GM12872 (cell line): Measurements from ENCODE around the gene ZNF543.

ENCODE experiments used
- TF ChIP-seq, protein P1 (sequence below): IDR thresholded peaks from 3 replicates; pipeline ENCODE4 v1.5.1; 2011; ENCODE audit warnings: low read depth, mild to moderate bottlenecking, low read length, moderate library complexity; ENCODE audit not compliant: insufficient read depth

Gene ZNF543

DNA sequence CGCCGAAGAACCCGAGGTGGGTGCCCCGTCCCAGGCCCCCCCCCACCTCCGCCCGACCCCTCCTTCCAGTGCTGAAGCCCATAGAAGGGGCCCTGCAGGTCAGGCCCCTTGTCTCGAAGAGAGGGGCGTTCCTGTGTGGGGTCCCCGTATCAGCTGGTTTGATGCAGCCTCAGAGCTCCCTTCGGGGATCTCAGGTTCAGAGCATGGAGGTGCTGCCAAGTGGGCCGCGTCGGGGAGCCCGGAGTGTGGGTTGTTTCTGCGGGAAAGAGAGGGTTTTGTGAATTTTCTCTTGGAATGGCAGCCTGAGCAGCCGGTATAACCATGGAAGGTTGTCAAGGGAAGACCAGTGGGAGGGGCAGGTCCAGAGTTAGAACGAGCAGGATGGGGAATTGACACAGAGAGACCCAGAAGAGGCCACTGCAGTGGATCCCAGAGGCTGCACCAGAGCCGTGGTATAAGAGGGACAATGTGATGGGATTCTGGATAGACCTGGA is 43.5 kb downstream of the ZNF543 start:
- TF ChIP-seq, protein P1, sequence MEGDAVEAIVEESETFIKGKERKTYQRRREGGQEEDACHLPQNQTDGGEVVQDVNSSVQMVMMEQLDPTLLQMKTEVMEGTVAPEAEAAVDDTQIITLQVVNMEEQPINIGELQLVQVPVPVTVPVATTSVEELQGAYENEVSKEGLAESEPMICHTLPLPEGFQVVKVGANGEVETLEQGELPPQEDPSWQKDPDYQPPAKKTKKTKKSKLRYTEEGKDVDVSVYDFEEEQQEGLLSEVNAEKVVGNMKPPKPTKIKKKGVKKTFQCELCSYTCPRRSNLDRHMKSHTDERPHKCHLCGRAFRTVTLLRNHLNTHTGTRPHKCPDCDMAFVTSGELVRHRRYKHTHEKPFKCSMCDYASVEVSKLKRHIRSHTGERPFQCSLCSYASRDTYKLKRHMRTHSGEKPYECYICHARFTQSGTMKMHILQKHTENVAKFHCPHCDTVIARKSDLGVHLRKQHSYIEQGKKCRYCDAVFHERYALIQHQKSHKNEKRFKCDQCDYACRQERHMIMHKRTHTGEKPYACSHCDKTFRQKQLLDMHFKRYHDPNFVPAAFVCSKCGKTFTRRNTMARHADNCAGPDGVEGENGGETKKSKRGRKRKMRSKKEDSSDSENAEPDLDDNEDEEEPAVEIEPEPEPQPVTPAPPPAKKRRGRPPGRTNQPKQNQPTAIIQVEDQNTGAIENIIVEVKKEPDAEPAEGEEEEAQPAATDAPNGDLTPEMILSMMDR, result no peak

DNA sequence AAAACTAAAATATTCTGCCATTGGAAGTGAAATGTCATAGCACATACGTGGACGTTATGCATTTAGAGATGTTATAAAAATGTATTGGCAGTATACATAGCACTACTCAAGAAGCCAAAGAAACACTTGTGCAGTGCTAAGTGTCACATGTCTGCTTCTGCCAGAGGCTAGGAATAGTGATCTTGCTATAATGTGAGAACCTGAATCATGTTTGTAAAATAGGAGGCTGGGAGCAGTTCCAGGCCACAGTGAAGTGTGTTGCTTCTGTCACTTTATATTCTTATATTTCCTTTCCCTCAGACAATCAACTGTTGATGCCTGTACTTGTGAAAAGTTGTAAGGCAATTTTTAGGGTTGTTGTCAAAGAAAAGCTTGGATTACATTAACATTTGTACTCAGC is 46.5 kb downstream of the ZNF543 start:
- TF ChIP-seq, protein P1, result no peak

DNA sequence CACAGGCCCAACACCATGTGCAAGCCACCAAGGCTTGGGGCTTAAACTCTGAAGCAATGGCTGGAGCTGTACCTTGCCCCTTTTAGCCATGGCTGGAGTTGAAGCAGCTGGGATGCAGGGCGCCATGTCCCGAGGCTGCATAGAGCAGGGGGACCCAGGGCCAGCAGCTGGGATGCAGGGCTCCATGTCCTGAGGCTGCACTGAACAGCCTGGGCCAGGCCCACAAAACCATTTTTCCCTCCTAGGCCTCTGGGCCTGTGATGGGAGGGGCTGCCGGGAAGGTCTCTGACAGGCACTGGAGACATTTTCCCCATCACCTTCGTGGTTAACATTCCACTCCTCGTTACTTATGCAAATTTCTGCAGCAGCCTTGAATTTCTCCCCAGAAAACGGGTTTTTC is 53.9 kb downstream of the ZNF543 start:
- TF ChIP-seq, protein P1, result no peak

DNA sequence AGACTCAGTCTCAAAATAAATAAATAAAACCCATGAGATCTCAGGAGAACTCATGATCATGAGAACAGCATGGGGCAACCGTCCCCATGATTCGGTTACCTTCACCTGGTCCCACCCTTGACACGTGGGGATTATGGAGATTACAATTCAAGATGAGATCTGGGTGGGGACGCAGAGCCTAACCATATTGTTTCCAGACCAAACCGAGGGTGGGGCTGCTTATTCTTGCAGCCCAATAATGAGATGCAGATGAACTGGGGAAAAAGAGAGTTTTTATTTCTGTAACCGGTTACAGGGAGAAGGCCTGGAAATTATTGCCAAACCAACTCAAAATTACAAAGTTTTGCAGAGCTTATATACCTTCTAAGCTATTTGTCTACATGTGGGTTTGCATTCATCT is 55.9 kb downstream of the ZNF543 start:
- TF ChIP-seq, protein P1, result no peak

DNA sequence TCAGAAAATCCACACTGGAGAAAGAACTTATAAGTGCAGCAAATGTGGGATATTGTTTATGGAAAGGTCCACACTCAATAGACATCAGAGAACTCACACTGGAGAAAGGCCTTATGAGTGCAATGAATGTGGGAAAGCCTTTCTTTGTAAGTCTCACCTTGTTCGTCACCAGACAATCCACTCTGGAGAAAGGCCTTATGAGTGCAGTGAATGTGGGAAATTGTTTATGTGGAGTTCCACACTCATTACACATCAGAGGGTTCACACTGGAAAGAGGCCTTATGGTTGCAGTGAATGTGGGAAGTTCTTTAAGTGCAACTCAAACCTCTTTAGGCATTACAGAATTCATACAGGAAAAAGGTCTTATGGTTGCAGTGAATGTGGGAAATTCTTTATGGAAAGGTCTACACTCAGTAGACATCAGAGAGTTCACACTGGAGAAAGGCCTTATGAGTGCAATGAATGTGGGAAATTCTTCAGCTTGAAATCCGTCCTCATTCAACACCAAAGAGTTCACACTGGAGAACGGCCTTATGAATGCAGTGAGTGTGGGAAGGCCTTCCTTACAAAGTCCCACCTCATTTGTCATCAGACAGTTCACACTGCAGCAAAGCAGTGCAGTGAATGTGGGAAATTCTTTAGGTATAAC is 57.4 kb downstream of the ZNF543 start:
- TF ChIP-seq, protein P1, result no peak
